GM12875 (cell line): ENCODE results near the gene LBR.
"Not testable (repeated sequence)": the region's sequence is repeated elsewhere in the genome, so short reads cannot be mapped to it uniquely, and the experiment has no call there.

Experiments
- H3K4me3 ChIP-seq: one replicate; pipeline ENCODE4 v1.5.1; 2011; ENCODE audit warnings: low read depth, low read length, control low read depth
- TF ChIP-seq, protein P1 (sequence below): IDR thresholded peaks from 2 replicates; pipeline ENCODE4 v1.5.1; 2011; ENCODE audit warnings: low read depth, mild to moderate bottlenecking, control low read depth, inconsistent platforms, low read length, moderate library complexity, borderline replicate concordance; ENCODE audit not compliant: insufficient read depth

Gene LBR

GRCh38 chr1:225396357-225396756, 31.5 kb downstream of the LBR start:
- TF ChIP-seq, protein P1, sequence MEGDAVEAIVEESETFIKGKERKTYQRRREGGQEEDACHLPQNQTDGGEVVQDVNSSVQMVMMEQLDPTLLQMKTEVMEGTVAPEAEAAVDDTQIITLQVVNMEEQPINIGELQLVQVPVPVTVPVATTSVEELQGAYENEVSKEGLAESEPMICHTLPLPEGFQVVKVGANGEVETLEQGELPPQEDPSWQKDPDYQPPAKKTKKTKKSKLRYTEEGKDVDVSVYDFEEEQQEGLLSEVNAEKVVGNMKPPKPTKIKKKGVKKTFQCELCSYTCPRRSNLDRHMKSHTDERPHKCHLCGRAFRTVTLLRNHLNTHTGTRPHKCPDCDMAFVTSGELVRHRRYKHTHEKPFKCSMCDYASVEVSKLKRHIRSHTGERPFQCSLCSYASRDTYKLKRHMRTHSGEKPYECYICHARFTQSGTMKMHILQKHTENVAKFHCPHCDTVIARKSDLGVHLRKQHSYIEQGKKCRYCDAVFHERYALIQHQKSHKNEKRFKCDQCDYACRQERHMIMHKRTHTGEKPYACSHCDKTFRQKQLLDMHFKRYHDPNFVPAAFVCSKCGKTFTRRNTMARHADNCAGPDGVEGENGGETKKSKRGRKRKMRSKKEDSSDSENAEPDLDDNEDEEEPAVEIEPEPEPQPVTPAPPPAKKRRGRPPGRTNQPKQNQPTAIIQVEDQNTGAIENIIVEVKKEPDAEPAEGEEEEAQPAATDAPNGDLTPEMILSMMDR = no peak
- H3K4me3 ChIP-seq = no peak overlapping the region

- TF ChIP-seq, protein P1 = no peak
- no peak overlapping the region for H3K4me3 ChIP-seq
Observed at GRCh38 chr1:225389843-225390242, 38.0 kb downstream of the LBR start.

- TF ChIP-seq, protein P1 = no peak
- no peak overlapping the region for H3K4me3 ChIP-seq
Observed at GRCh38 chr1:225388372-225388771, 39.5 kb downstream of the LBR start.

- H3K4me3 ChIP-seq = not testable (repeated sequence)
Observed at GRCh38 chr1:225386860-225387259, 41.0 kb downstream of the LBR start.

GRCh38 chr1:225380691-225381090, 47.1 kb downstream of the LBR start:
- TF ChIP-seq, protein P1 = no peak
- H3K4me3 ChIP-seq = no peak overlapping the region

- TF ChIP-seq, protein P1 = no peak
Observed at GRCh38 chr1:225378880-225379279, 49.0 kb downstream of the LBR start.

GRCh38 chr1:225374996-225375395, 52.8 kb downstream of the LBR start:
- H3K4me3 ChIP-seq = no peak overlapping the region

More at GRCh38 chr1:225378880-225379279, 49.0 kb downstream of the LBR start:
- no peak overlapping the region for H3K4me3 ChIP-seq

DNA sequence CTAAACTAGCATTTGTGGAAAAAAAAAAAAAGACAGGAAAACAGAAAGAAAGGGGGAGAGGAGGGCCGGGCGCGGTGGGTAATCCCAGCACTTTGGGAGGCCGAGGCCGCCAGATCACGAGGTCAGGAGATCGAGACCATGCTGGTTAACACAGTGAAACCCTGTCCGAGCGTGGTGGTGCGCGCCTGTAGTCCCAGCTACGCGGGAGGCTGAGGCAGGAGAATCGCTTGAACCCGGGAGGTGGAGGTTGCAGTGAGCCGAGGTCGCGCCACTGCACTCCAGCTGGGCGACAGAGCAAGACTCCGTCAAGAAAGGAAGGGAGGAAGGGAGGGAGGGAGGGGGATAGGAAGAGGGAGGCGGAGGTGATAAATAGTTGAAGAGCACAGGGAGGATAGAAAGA, 54.7 kb downstream of the LBR start:
- TF ChIP-seq, protein P1 = no peak

More at GRCh38 chr1:225374996-225375395, 52.8 kb downstream of the LBR start:
- TF ChIP-seq, protein P1 = no peak

More for the DNA sequence above, 54.7 kb downstream of the LBR start:
- H3K4me3 ChIP-seq = no peak overlapping the region
